ENCODE measurements around the gene CASZ1. TPM values are rescaled to one million over a fixed set of nuclear protein-coding genes. Genes with fewer than 3 reads are reported as not detected.

Gene CASZ1
- total RNA-seq, 1 experiment from 2014 or later: 11.1 TPM

GRCh38 chr1:10623686-10624145 is 172.7 kb downstream of the CASZ1 start:
- CTCF ChIA-PET: interaction anchor here (0.7 to 1.2 kb wide), 3 partner anchors 10 to 117 kb away, joined by 3 to 5 read pairs (median 4); no protein-coding TSS in a partner anchor
- no peak overlapping the region for H3K4me3 Mint-ChIP-seq (ENCODE audit: unreplicated experiment)
- no peak overlapping the region for H3K27ac Mint-ChIP-seq (ENCODE audit: low read depth, unreplicated experiment)
- no peak for DNase-seq (ENCODE audit: unreplicated experiment)
- H3K27me3 Mint-ChIP-seq (ENCODE audit: insufficient read depth, unreplicated experiment): no peaks in the 10 kb centered on the region
- no peaks in the 10 kb centered on the region for H3K4me1 Mint-ChIP-seq (ENCODE audit: insufficient read depth, unreplicated experiment)
- intact Hi-C loops (cut with micrococcal nuclease): no loop called here
- POLR2A ChIA-PET: interaction anchor here (1.3 kb wide), 1 partner anchor 16 kb away, joined by 3 read pairs; no protein-coding TSS in a partner anchor
- no peaks in the 10 kb centered on the region for H3K9me3 Mint-ChIP-seq (ENCODE audit: unreplicated experiment)
- peaks cover 16% of the 10 kb centered on the region for H3K36me3 Mint-ChIP-seq (ENCODE audit: insufficient read depth, unreplicated experiment)
- TF ChIP-seq CTCF (IDR thresholded peaks at IDR 0.05; ENCODE audit: unreplicated experiment): no peak
- no TSS peak for BruUV-seq (replicated peaks)

GRCh38 chr1:10622910-10623685 is 173.3 kb downstream of the CASZ1 start:
- Mint-ChIP-seq H3K27ac (ENCODE audit: low read depth, unreplicated experiment) (no peak overlapping the region), H3K4me1 (ENCODE audit: insufficient read depth, unreplicated experiment) (no peaks in the 10 kb centered on the region), H3K9me3 (ENCODE audit: unreplicated experiment) (no peaks in the 10 kb centered on the region), H3K36me3 (ENCODE audit: insufficient read depth, unreplicated experiment) (peaks cover 16% of the 10 kb centered on the region), H3K4me3 (ENCODE audit: unreplicated experiment) (no peak overlapping the region), H3K27me3 (ENCODE audit: insufficient read depth, unreplicated experiment) (no peaks in the 10 kb centered on the region)
- ChIA-PET CTCF (interaction anchor here (0.7 to 1.2 kb wide), 3 partner anchors 10 to 116 kb away, joined by 3 to 5 read pairs (median 4); no protein-coding TSS in a partner anchor), POLR2A (interaction anchor here (0.6 to 1.3 kb wide), 2 partner anchors 8 to 17 kb away, joined by 3 read pairs; no protein-coding TSS in a partner anchor)
- DNase-seq (ENCODE audit: unreplicated experiment): no peak
- intact Hi-C loops (cut with micrococcal nuclease): no loop called here
- TF ChIP-seq CTCF (IDR thresholded peaks at IDR 0.05; ENCODE audit: unreplicated experiment): no peak
- no TSS peak for BruUV-seq (replicated peaks)

- Mint-ChIP-seq H3K27me3 (ENCODE audit: insufficient read depth, unreplicated experiment) (no peaks in the 10 kb centered on the region), H3K4me1 (ENCODE audit: insufficient read depth, unreplicated experiment) (no peaks in the 10 kb centered on the region), H3K27ac (ENCODE audit: low read depth, unreplicated experiment) (no peak overlapping the region), H3K36me3 (ENCODE audit: insufficient read depth, unreplicated experiment) (peaks cover 17% of the 10 kb centered on the region), H3K9me3 (ENCODE audit: unreplicated experiment) (no peaks in the 10 kb centered on the region), H3K4me3 (ENCODE audit: unreplicated experiment) (no peak overlapping the region)
- POLR2A ChIA-PET: interaction anchor here (1.7 kb wide), 1 partner anchor 16 kb away, joined by 4 read pairs; no protein-coding TSS in a partner anchor
- no TSS peak for BruUV-seq (replicated peaks)
- no peak for DNase-seq (ENCODE audit: unreplicated experiment)
- no peak for TF ChIP-seq CTCF (IDR thresholded peaks at IDR 0.05; ENCODE audit: unreplicated experiment)
- CTCF ChIA-PET: interaction anchor here (1.0 kb wide), 1 partner anchor 21 kb away, joined by 3 read pairs; no protein-coding TSS in a partner anchor
- intact Hi-C loops (cut with micrococcal nuclease): no loop called here
Observed at GRCh38 chr1:10621906-10622305, 174.5 kb downstream of the CASZ1 start.

- CTCF ChIA-PET: interaction anchor here (1.0 kb wide), 1 partner anchor 20 kb away, joined by 3 read pairs; no protein-coding TSS in a partner anchor
- Mint-ChIP-seq H3K27ac (ENCODE audit: low read depth, unreplicated experiment) (no peak overlapping the region), H3K36me3 (ENCODE audit: insufficient read depth, unreplicated experiment) (peaks cover 20% of the 10 kb centered on the region), H3K9me3 (ENCODE audit: unreplicated experiment) (no peaks in the 10 kb centered on the region), H3K4me3 (ENCODE audit: unreplicated experiment) (no peak overlapping the region), H3K27me3 (ENCODE audit: insufficient read depth, unreplicated experiment) (no peaks in the 10 kb centered on the region), H3K4me1 (ENCODE audit: insufficient read depth, unreplicated experiment) (no peaks in the 10 kb centered on the region)
- no peak for DNase-seq (ENCODE audit: unreplicated experiment)
- no TSS peak for BruUV-seq (replicated peaks)
- POLR2A ChIA-PET: interaction anchor here (1.7 kb wide), 1 partner anchor 15 kb away, joined by 4 read pairs; no protein-coding TSS in a partner anchor
- intact Hi-C loops (cut with micrococcal nuclease): no loop called here
- TF ChIP-seq CTCF (IDR thresholded peaks at IDR 0.05; ENCODE audit: unreplicated experiment): no peak
Observed at GRCh38 chr1:10620776-10621175, 175.7 kb downstream of the CASZ1 start.

All from MCF 10A (cell line).